Measurements from ENCODE around the gene TSPAN32.

- TF ChIP-seq CTCF (IDR thresholded peaks at IDR 0.05): no peak
- no peak for TF ChIP-seq ZFX (IDR thresholded peaks at IDR 0.05; ENCODE audit: borderline replicate concordance)
Measured at GRCh38 chr11:2271077-2271326, 30.8 kb upstream of the TSPAN32 start.
